IMR-90 (cell line): ENCODE results near the gene CIB2. TPM values are rescaled to one million over a fixed set of nuclear protein-coding genes. Genes with fewer than 3 reads are reported as not detected.

ENCODE experiments used
- ATAC-seq: fragments of 200-7000 bp; cut with Tn5 transposase; 2 replicates; pipeline ENCODE4 v1.9.1; 2020; ENCODE audit warnings: low read depth, mild to moderate bottlenecking, moderate library complexity
- BruUV-seq: library from RNA; stranded (reverse); fragments of 400-500 nt; replicated peaks from 2 replicates; lab custom pipeline; 2021; lab: Mats Ljungman, UMichigan
- CTCF ChIA-PET: fragments of 300-600 bp; formaldehyde crosslinking; extraction: SDS; loops from one replicate; lab custom pipeline; 2021; ENCODE audit warnings: antibody characterized with exemption; lab: Yijun Ruan, JAX
- POLR2A ChIA-PET: fragments of 300-600 bp; sonication (Branson Sonifier 250); formaldehyde crosslinking; loops from one replicate; lab custom pipeline; 2022; ENCODE audit warnings: antibody characterized with exemption; ENCODE audit not compliant: unreplicated experiment; lab: Charles Lee
- DNase-seq: peaks from one replicate; pipeline ENCODE4 v3.0.0; 2013
- H2AFZ ChIP-seq: replicated peaks from 2 replicates; pipeline ENCODE3; 2013; ENCODE audit warnings: low read length, mild to moderate bottlenecking; ENCODE audit not compliant: poor library complexity
- H2AK5ac ChIP-seq: 2 replicates; pipeline ENCODE4 v1.6.1; 2013; ENCODE audit warnings: low read depth, low read length, inconsistent platforms
- H2AK9ac ChIP-seq: replicated peaks from 2 replicates; pipeline ENCODE3; 2013; ENCODE audit warnings: mild to moderate bottlenecking, low read depth, low read length, moderate library complexity; ENCODE audit not compliant: poor library complexity
- H2BK120ac ChIP-seq: 2 replicates; pipeline ENCODE4 v1.6.1; 2013; ENCODE audit warnings: low read depth, low read length, inconsistent platforms
- H2BK15ac ChIP-seq: 3 replicates; pipeline ENCODE4 v1.6.1; 2013; ENCODE audit warnings: low read depth, low read length, inconsistent platforms
- H2BK20ac ChIP-seq: 2 replicates; pipeline ENCODE4 v1.6.1; 2013; ENCODE audit warnings: low read depth, mild to moderate bottlenecking, inconsistent platforms, low read length, moderate library complexity
- H2BK5ac ChIP-seq: 2 replicates; pipeline ENCODE4 v1.6.1; 2013; ENCODE audit warnings: mild to moderate bottlenecking, low read depth, low read length, inconsistent platforms; ENCODE audit not compliant: poor library complexity, severe bottlenecking
- H3K14ac ChIP-seq: replicated peaks from 2 replicates; pipeline ENCODE4 v1.6.1; 2013; ENCODE audit warnings: low read depth, low read length, inconsistent platforms
- H3K18ac ChIP-seq: 2 replicates; pipeline ENCODE4 v1.6.1; 2013; ENCODE audit warnings: low read depth, low read length, control low read depth
- H3K23ac ChIP-seq: 2 replicates; pipeline ENCODE4 v1.6.1; 2013; ENCODE audit warnings: low read depth, low read length, inconsistent platforms
- H3K27ac ChIP-seq: 2 replicates; pipeline ENCODE4 v1.5.1; 2013; ENCODE audit warnings: mild to moderate bottlenecking, control low read depth, low read length; ENCODE audit not compliant: insufficient read depth
- H3K27me3 ChIP-seq: 2 replicates; pipeline ENCODE4 v1.6.1; 2013; ENCODE audit warnings: low read length; ENCODE audit not compliant: control insufficient read depth, insufficient read depth
- H3K36me3 ChIP-seq: 2 replicates; pipeline ENCODE4 v1.6.1; 2013; ENCODE audit warnings: low read length, mixed read lengths; ENCODE audit not compliant: control insufficient read depth, insufficient read depth
- H3K4ac ChIP-seq: 2 replicates; pipeline ENCODE4 v1.6.1; 2013; ENCODE audit warnings: low read depth, low read length, inconsistent platforms
- H3K4me1 ChIP-seq: 2 replicates; pipeline ENCODE4 v1.6.1; 2013; ENCODE audit warnings: low read length, mixed read lengths; ENCODE audit not compliant: control insufficient read depth, insufficient read depth
- H3K4me2 ChIP-seq: 2 replicates; pipeline ENCODE4 v1.6.1; 2013; ENCODE audit warnings: low read depth, mild to moderate bottlenecking, control low read depth, low read length, moderate library complexity
- H3K4me3 ChIP-seq: 2 replicates; pipeline ENCODE4 v1.5.1; 2013; ENCODE audit warnings: low read depth, mild to moderate bottlenecking, control low read depth, low read length, moderate library complexity; ENCODE audit not compliant: insufficient read depth
- H3K56ac ChIP-seq: 2 replicates; pipeline ENCODE4 v1.6.1; 2013; ENCODE audit warnings: low read length, inconsistent platforms; ENCODE audit not compliant: insufficient read depth; ENCODE audit errors: extremely low read depth
- H3K79me1 ChIP-seq, 2 experiments: 2 replicates each; pipeline ENCODE4 v1.6.1; 2013; ENCODE audit warnings: low read length in 2 of 2, inconsistent platforms in 1 of 2, low read depth in 1 of 2
- H3K9ac ChIP-seq: 2 replicates; pipeline ENCODE4 v1.6.1; 2013; ENCODE audit warnings: low read depth, low read length, control low read depth
- H3K9me1 ChIP-seq: 2 replicates; pipeline ENCODE4 v1.6.1; 2013; ENCODE audit warnings: low read length, inconsistent platforms; ENCODE audit not compliant: insufficient read depth
- H3K9me3 ChIP-seq: 2 replicates; pipeline ENCODE4 v1.6.1; 2013; ENCODE audit warnings: low read length; ENCODE audit not compliant: control insufficient read depth, insufficient read depth
- H4K20me1 ChIP-seq: 2 replicates; pipeline ENCODE4 v1.6.1; 2013; ENCODE audit warnings: low read length, inconsistent platforms; ENCODE audit not compliant: insufficient read depth
- H4K5ac ChIP-seq: 2 replicates; pipeline ENCODE4 v1.6.1; 2013; ENCODE audit warnings: mild to moderate bottlenecking, low read depth, low read length, control low read depth
- H4K8ac ChIP-seq, 2 experiments: 2 replicates each; pipeline ENCODE4 v1.6.1; 2013; ENCODE audit warnings: low read depth in 2 of 2, low read length in 2 of 2, control low read depth in 1 of 2, inconsistent platforms in 1 of 2
- H4K91ac ChIP-seq: 2 replicates; pipeline ENCODE4 v1.6.1; 2013; ENCODE audit warnings: low read depth, low read length, inconsistent platforms; ENCODE audit not compliant: insufficient read depth
- BHLHE40 ChIP-seq: fragments of 150-350 bp; IDR thresholded peaks from 2 replicates; pipeline ENCODE4 v1.6.1; 2016; ENCODE audit warnings: mild to moderate bottlenecking, low read depth, low read length
- CEBPB ChIP-seq: IDR thresholded peaks from 2 replicates; pipeline ENCODE4 v1.6.1; 2012; ENCODE audit warnings: low read depth, low read length, improper control_type of control experiment
- CHD1 ChIP-seq: IDR thresholded peaks from 2 replicates; pipeline ENCODE4 v1.6.1; 2012; ENCODE audit warnings: low read depth, low read length, improper control_type of control experiment
- FOS ChIP-seq: fragments of 150-350 bp; IDR thresholded peaks from 2 replicates; pipeline ENCODE4 v1.6.1; 2016; ENCODE audit warnings: low read depth, low read length
- MAFK ChIP-seq: IDR thresholded peaks from 2 replicates; pipeline ENCODE4 v1.6.1; 2012; ENCODE audit warnings: low read depth, low read length, improper control_type of control experiment
- MAZ ChIP-seq: IDR thresholded peaks from 2 replicates; pipeline ENCODE4 v1.6.1; 2012; ENCODE audit warnings: low read depth, mild to moderate bottlenecking, low read length, improper control_type of control experiment, moderate library complexity, borderline replicate concordance
- MXI1 ChIP-seq: IDR thresholded peaks from 2 replicates; pipeline ENCODE4 v1.6.1; 2012; ENCODE audit warnings: low read depth, mild to moderate bottlenecking, low read length, moderate library complexity, borderline replicate concordance
- NFE2L2 ChIP-seq: fragments of 150-350 bp; IDR thresholded peaks from 2 replicates; pipeline ENCODE4 v1.6.1; 2016; ENCODE audit warnings: low read depth, mild to moderate bottlenecking, low read length
- POLR2A ChIP-seq: IDR thresholded peaks from 2 replicates; pipeline ENCODE4 v1.6.1; 2012; ENCODE audit warnings: mild to moderate bottlenecking, low read depth, low read length
- RAD21 ChIP-seq: IDR thresholded peaks from 2 replicates; pipeline ENCODE4 v1.6.1; 2012; ENCODE audit warnings: low read length, improper control_type of control experiment
- RCOR1 ChIP-seq: IDR thresholded peaks from 2 replicates; pipeline ENCODE4 v1.6.1; 2012; ENCODE audit warnings: mild to moderate bottlenecking, low read length, improper control_type of control experiment; ENCODE audit not compliant: insufficient replicate concordance
- RFX5 ChIP-seq: IDR thresholded peaks from 2 replicates; pipeline ENCODE4 v1.8.0; 2012; ENCODE audit warnings: low read depth, mild to moderate bottlenecking, low read length, moderate library complexity
- SMC3 ChIP-seq: fragments of 150-350 bp; IDR thresholded peaks from 2 replicates; pipeline ENCODE4 v1.6.1; 2016; ENCODE audit warnings: low read depth, mild to moderate bottlenecking, antibody characterized with exemption, low read length, moderate library complexity
- WGBS, 2 experiments: methylation state at CpG; one replicate each; pipeline versions ENCODE4 v1.1.5 to v1.1.7; 2013; ENCODE audit warnings: missing lambda C conversion rate in 2 of 2; ENCODE audit not compliant: insufficient read length in 1 of 2; ENCODE audit errors: extremely low coverage in 2 of 2; 5-methylcytosine and 5-hydroxymethylcytosine counted together
- dilution Hi-C: fragments of 300-500 bp; cut with HindIII; formaldehyde crosslinking; loops from one replicate; pipeline ENCODE4 v1.14.3; 2018; ENCODE audit warnings: low sequenced_read_pairs; ENCODE audit not compliant: unreplicated experiment
- in situ Hi-C: fragments of 300-500 bp; cut with MboI; formaldehyde crosslinking; loops from 3 replicates; pipeline ENCODE4 v1.14.3; 2019; ENCODE audit warnings: low sequenced_read_pairs, inconsistent platforms, mixed read lengths
- intact Hi-C: fragments of 100-400 bp; cut with micrococcal nuclease; formaldehyde crosslinking; loops from 2 replicates; pipeline ENCODE4 v1.10.0; 2022
- polyA plus RNA-seq, 3 experiments: library from polyadenylated mRNA; depleted of rRNA; stranded (reverse); fragments of >200 nt; gene quantifications; 2 replicates each; pipeline ENCODE4 v1.2.3, GENCODE V29; 2012; ENCODE audit warnings: low replicate concordance in 1 of 3
- total RNA-seq: library from RNA; depleted of rRNA; stranded (reverse); fragments of >200 nt; gene quantifications from 2 replicates; pipeline ENCODE4 v1.2.3, GENCODE V29; 2012
- TF ChIP-seq, protein P1 (sequence below): fragments of 150-350 bp; IDR thresholded peaks from 2 replicates; pipeline ENCODE4 v1.6.1; 2017; ENCODE audit warnings: mild to moderate bottlenecking, antibody characterized with exemption, low read length, low read depth
- TF ChIP-seq, protein P2 (sequence below): conservative IDR thresholded peaks from 2 replicates; pipeline ENCODE4 v1.5.1; 2012; ENCODE audit warnings: mild to moderate bottlenecking, low read depth, low read length, improper control_type of control experiment
- TF ChIP-seq, protein P3 (sequence below): fragments of 150-350 bp; IDR thresholded peaks from 2 replicates; pipeline ENCODE4 v1.6.1; 2016; ENCODE audit warnings: low read depth, mild to moderate bottlenecking, low read length, moderate library complexity, borderline replicate concordance

CIB2 gene
- total and polyA plus RNA-seq, 2 of the 4 experiments (the other 2 are of a cell fraction) = 2.2 to 2.4 TPM

DNA sequence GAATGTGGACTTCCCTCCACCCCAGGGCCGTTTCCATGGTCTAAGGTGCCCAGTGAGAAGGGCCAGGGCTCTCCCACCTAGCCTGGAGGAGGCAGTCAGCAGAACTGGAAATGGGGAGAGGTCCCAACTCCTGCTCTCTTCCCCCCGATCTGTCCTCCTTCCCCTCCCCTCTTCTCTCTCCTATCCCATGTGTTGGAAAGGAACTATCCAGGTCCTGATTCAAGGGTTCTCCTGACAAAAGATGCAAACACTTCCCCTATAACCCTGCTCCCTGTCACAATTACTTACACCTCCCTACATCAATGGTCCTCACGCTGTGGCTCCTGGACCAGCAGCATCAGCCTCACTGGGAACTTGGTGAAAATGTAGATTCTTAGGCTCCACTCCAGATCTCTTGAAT is 6.0 kb downstream of the CIB2 start:
- H2BK5ac ChIP-seq = no peak overlapping the region
- H3K14ac ChIP-seq = no peak overlapping the region
- no peak overlapping the region for H3K23ac ChIP-seq
- dilution Hi-C loops = no loop called here
- peaks cover 1% of the 10 kb centered on the region; the same call in 1 of the 2 replicates for H3K4me1 ChIP-seq
- no CpG with 5 or more reads among the region's 3 CpGs for WGBS, 2 experiments
- no peak overlapping the region for H4K8ac ChIP-seq
- H3K9ac ChIP-seq = no peak overlapping the region
- H4K20me1 ChIP-seq = 0 out of 2 replicates have a peak, but pooled peaks cover 6% of the 10 kb centered on the region
- H3K9me1 ChIP-seq = peaks cover 3% of the 10 kb centered on the region
- H3K56ac ChIP-seq = no peak overlapping the region
- intact Hi-C loops = no loop called here
- ChIA-PET CTCF (no interaction called here), POLR2A (no interaction called here)
- H2BK20ac ChIP-seq = no peak overlapping the region
- in situ Hi-C loops = no loop called here
- H3K36me3 ChIP-seq = no peaks in the 10 kb centered on the region
- no peak overlapping the region for H3K4me3 ChIP-seq
- H4K5ac ChIP-seq = no peak overlapping the region
- BruUV-seq = no TSS peak
- TF ChIP-seq MAZ = no peak
- TF ChIP-seq, protein P1, sequence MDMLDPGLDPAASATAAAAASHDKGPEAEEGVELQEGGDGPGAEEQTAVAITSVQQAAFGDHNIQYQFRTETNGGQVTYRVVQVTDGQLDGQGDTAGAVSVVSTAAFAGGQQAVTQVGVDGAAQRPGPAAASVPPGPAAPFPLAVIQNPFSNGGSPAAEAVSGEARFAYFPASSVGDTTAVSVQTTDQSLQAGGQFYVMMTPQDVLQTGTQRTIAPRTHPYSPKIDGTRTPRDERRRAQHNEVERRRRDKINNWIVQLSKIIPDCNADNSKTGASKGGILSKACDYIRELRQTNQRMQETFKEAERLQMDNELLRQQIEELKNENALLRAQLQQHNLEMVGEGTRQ = no peak
- TF ChIP-seq MAFK = no peak
- no peak for TF ChIP-seq CHD1
- no peak for TF ChIP-seq BHLHE40
- TF ChIP-seq, protein P2, sequence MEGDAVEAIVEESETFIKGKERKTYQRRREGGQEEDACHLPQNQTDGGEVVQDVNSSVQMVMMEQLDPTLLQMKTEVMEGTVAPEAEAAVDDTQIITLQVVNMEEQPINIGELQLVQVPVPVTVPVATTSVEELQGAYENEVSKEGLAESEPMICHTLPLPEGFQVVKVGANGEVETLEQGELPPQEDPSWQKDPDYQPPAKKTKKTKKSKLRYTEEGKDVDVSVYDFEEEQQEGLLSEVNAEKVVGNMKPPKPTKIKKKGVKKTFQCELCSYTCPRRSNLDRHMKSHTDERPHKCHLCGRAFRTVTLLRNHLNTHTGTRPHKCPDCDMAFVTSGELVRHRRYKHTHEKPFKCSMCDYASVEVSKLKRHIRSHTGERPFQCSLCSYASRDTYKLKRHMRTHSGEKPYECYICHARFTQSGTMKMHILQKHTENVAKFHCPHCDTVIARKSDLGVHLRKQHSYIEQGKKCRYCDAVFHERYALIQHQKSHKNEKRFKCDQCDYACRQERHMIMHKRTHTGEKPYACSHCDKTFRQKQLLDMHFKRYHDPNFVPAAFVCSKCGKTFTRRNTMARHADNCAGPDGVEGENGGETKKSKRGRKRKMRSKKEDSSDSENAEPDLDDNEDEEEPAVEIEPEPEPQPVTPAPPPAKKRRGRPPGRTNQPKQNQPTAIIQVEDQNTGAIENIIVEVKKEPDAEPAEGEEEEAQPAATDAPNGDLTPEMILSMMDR = no peak
- no peak for TF ChIP-seq SMC3
- no peak for TF ChIP-seq NFE2L2
- TF ChIP-seq, protein P3, sequence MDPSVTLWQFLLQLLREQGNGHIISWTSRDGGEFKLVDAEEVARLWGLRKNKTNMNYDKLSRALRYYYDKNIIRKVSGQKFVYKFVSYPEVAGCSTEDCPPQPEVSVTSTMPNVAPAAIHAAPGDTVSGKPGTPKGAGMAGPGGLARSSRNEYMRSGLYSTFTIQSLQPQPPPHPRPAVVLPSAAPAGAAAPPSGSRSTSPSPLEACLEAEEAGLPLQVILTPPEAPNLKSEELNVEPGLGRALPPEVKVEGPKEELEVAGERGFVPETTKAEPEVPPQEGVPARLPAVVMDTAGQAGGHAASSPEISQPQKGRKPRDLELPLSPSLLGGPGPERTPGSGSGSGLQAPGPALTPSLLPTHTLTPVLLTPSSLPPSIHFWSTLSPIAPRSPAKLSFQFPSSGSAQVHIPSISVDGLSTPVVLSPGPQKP = no peak
- TF ChIP-seq RFX5 = no peak
- no peak for TF ChIP-seq RAD21
- TF ChIP-seq CEBPB = no peak
- TF ChIP-seq MXI1 = no peak
- no peak for TF ChIP-seq POLR2A
- no peak for TF ChIP-seq RCOR1
- TF ChIP-seq FOS = no peak
- H2AK9ac ChIP-seq = no peak overlapping the region
- no peaks in the 10 kb centered on the region for H3K9me3 ChIP-seq
- no peak overlapping the region for H3K18ac ChIP-seq
- H2BK15ac ChIP-seq = no peak overlapping the region
- peaks cover 32% of the 10 kb centered on the region; the same call in 1 of the 2 replicates for H3K27me3 ChIP-seq
- H3K79me1 ChIP-seq = no peaks in the 10 kb centered on the region
- no peak overlapping the region for H3K4me2 ChIP-seq
- no peak overlapping the region for H2AK5ac ChIP-seq
- H4K91ac ChIP-seq = no peak overlapping the region
- no peak overlapping the region for H2AFZ ChIP-seq
- H3K27ac ChIP-seq = no peak overlapping the region
- no peak overlapping the region for H3K4ac ChIP-seq
- no peak overlapping the region for H2BK120ac ChIP-seq
- ATAC-seq (no peak), DNase-seq (no peak)
